ENCODE data around the gene TMCO4. TPM values are rescaled to one million over a fixed set of nuclear protein-coding genes. Genes with fewer than 3 reads are reported as not detected.

The TMCO4 gene
- total and polyA plus RNA-seq, 2 donors (not counting 1 experiment from before 2014, with no cell fraction given), result 21.7 to 31.3 TPM

- WGBS (ENCODE audit: insufficient coverage), result 100% methylated on average over 4 of the region's 6 CpGs
- Histone ChIP-seq H2AFZ (ENCODE audit: insufficient read depth, low read depth, low read length, poor library complexity, severe bottlenecking) (no peak overlapping the region), H3K9me3 (ENCODE audit: control extremely low read depth in 1 of 3, control insufficient read depth in 2 of 3, insufficient read depth in 1 of 3, low read length in 2 of 3) (peaks cover 0 to 7% (median 0%) of the 10 kb centered on the region in 3 donors), H3K79me2 (ENCODE audit: control insufficient read depth, insufficient read depth, low read length) (no peaks in the 10 kb centered on the region), H3K4me1 (ENCODE audit: control insufficient read depth in 2 of 2, insufficient read depth in 2 of 2, low read length in 2 of 2) (no peaks in the 10 kb centered on the region), H4K20me1 (ENCODE audit: control insufficient read depth, insufficient read depth, low read length, poor library complexity, severe bottlenecking) (no peaks in the 10 kb centered on the region), H3K9ac (ENCODE audit: low read length) (no peak overlapping the region), H3K4me3 (ENCODE audit: control extremely low read depth in 1 of 5, extremely low read depth in 1 of 5, insufficient read depth in 1 of 5, low read depth in 2 of 5, low read length in 4 of 5) (no peak overlapping the region), H3K4me2 (replicated peaks; ENCODE audit: low read depth, low read length, poor library complexity, severe bottlenecking) (no peak overlapping the region), H3K27ac (ENCODE audit: low read length in 2 of 2) (no peak overlapping the region), H3K27me3 (replicated peaks in 1 of 4; ENCODE audit: control extremely low read depth in 1 of 4, control insufficient read depth in 3 of 4, insufficient read depth in 4 of 4, low read length in 3 of 4) (no peaks in the 10 kb centered on the region), H3K36me3 (replicated peaks in 1 of 2; ENCODE audit: control extremely low read depth in 1 of 2, control insufficient read depth in 1 of 2, extremely low read depth in 1 of 2, insufficient read depth in 2 of 2, low read length in 1 of 2) (peaks cover 2 to 47% of the 10 kb centered on the region in 2 experiments)
- Mint-ChIP-seq H3K27me3 (no peaks in the 10 kb centered on the region), H3K27ac (no peak overlapping the region), H3K9me3 (ENCODE audit: insufficient read depth) (peaks cover 2% of the 10 kb centered on the region), H3K4me3 (no peak overlapping the region), H3K4me1 (no peaks in the 10 kb centered on the region)
- DNase-seq (no peak), ATAC-seq (ENCODE audit: low read depth) (no peak)
- TF ChIP-seq EZH2 (IDR thresholded peaks at IDR 0.05; ENCODE audit: borderline replicate concordance, insufficient read depth, low read depth, low read length, poor library complexity, severe bottlenecking) (no peak), CTCF (IDR thresholded peaks at IDR 0.05) (no peak)
- intact Hi-C loops (cut with micrococcal nuclease), result no loop called here
- ChIA-PET POLR2A (no interaction called here), CTCF (no interaction called here)
Measured at GRCh38 chr1:19775317-19775716, 24.4 kb downstream of the TMCO4 start.

- intact Hi-C loops (cut with micrococcal nuclease), result no loop called here
- Mint-ChIP-seq H3K9me3 (ENCODE audit: insufficient read depth) (peaks cover 2% of the 10 kb centered on the region), H3K4me1 (no peaks in the 10 kb centered on the region), H3K27ac (no peak overlapping the region), H3K27me3 (no peaks in the 10 kb centered on the region), H3K4me3 (no peak overlapping the region)
- Histone ChIP-seq H3K9me3 (ENCODE audit: control extremely low read depth in 1 of 3, control insufficient read depth in 2 of 3, insufficient read depth in 1 of 3, low read length in 2 of 3) (peaks cover 0 to 7% (median 0%) of the 10 kb centered on the region in 3 donors), H3K4me3 (ENCODE audit: control extremely low read depth in 1 of 5, extremely low read depth in 1 of 5, insufficient read depth in 1 of 5, low read depth in 2 of 5, low read length in 4 of 5) (no peak overlapping the region), H3K36me3 (replicated peaks in 1 of 2; ENCODE audit: control extremely low read depth in 1 of 2, control insufficient read depth in 1 of 2, extremely low read depth in 1 of 2, insufficient read depth in 2 of 2, low read length in 1 of 2) (peaks cover 0 to 44% of the 10 kb centered on the region in 2 experiments), H2AFZ (ENCODE audit: insufficient read depth, low read depth, low read length, poor library complexity, severe bottlenecking) (no peak overlapping the region), H4K20me1 (ENCODE audit: control insufficient read depth, insufficient read depth, low read length, poor library complexity, severe bottlenecking) (no peaks in the 10 kb centered on the region), H3K9ac (ENCODE audit: low read length) (no peak overlapping the region), H3K27me3 (replicated peaks in 1 of 4; ENCODE audit: control extremely low read depth in 1 of 4, control insufficient read depth in 3 of 4, insufficient read depth in 4 of 4, low read length in 3 of 4) (no peaks in the 10 kb centered on the region), H3K27ac (ENCODE audit: low read length in 2 of 2) (no peak overlapping the region), H3K4me1 (ENCODE audit: control insufficient read depth in 2 of 2, insufficient read depth in 2 of 2, low read length in 2 of 2) (no peaks in the 10 kb centered on the region), H3K79me2 (ENCODE audit: control insufficient read depth, insufficient read depth, low read length) (no peaks in the 10 kb centered on the region), H3K4me2 (replicated peaks; ENCODE audit: low read depth, low read length, poor library complexity, severe bottlenecking) (no peak overlapping the region)
- 96% methylated on average over 3 of the region's 6 CpGs for WGBS (ENCODE audit: insufficient coverage)
- POLR2A ChIA-PET, result no interaction called here
- CTCF ChIA-PET, result interaction anchor here (0.7 kb wide), 1 partner anchor 9 kb away, joined by 3 read pairs; no protein-coding TSS in a partner anchor
- DNase-seq, result no peak
- TF ChIP-seq EZH2 (IDR thresholded peaks at IDR 0.05; ENCODE audit: borderline replicate concordance, insufficient read depth, low read depth, low read length, poor library complexity, severe bottlenecking), result no peak
- TF ChIP-seq CTCF (IDR thresholded peaks at IDR 0.05), result no peak
- ATAC-seq (ENCODE audit: low read depth), result no peak
Measured at GRCh38 chr1:19774180-19774785, 25.4 kb downstream of the TMCO4 start.

All from B cell (primary cell).